GM10266 (cell line): Measurements from ENCODE around the gene TPT1.
A peak's percentile ranks its signal among the peaks of the same experiment; 100 is the strongest.

ENCODE experiments used
- DNase-seq: peaks from one replicate; pipeline ENCODE4 v3.0.0; 2012; ENCODE audit errors: extremely low spot score
- TF ChIP-seq, protein P1 (sequence below): IDR thresholded peaks from 2 replicates; pipeline ENCODE4 v1.5.1; 2012; ENCODE audit warnings: mild to moderate bottlenecking, low read depth; ENCODE audit not compliant: control insufficient read depth, insufficient read depth; ENCODE audit errors: missing control alignments

The TPT1 gene

GRCh38 chr13:45369116-45369515, 28.1 kb upstream of the TPT1 start:
- DNase-seq = no peak
- TF ChIP-seq, protein P1, sequence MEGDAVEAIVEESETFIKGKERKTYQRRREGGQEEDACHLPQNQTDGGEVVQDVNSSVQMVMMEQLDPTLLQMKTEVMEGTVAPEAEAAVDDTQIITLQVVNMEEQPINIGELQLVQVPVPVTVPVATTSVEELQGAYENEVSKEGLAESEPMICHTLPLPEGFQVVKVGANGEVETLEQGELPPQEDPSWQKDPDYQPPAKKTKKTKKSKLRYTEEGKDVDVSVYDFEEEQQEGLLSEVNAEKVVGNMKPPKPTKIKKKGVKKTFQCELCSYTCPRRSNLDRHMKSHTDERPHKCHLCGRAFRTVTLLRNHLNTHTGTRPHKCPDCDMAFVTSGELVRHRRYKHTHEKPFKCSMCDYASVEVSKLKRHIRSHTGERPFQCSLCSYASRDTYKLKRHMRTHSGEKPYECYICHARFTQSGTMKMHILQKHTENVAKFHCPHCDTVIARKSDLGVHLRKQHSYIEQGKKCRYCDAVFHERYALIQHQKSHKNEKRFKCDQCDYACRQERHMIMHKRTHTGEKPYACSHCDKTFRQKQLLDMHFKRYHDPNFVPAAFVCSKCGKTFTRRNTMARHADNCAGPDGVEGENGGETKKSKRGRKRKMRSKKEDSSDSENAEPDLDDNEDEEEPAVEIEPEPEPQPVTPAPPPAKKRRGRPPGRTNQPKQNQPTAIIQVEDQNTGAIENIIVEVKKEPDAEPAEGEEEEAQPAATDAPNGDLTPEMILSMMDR = no peak

DNA sequence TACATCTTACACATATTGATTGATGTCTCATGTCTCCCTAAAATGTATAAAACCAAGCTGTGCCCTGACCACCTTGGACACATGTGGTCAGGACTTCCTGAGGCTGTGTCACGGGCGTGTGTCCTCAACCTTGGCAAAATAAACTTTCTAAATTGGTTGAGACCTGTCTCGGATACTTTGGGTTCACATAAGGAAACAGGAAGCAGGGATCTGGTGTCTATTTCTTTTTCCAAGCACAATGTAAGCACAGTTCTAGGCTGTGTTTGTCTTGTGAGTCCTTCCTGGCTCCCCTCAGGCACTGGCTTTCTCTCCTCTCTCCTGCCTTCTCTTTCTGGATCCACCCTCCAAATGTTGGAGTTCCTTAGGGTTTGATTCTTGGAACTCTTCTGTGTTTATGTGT, 27.6 kb upstream of the TPT1 start:
- TF ChIP-seq, protein P1 = no peak
- no peak for DNase-seq

DNA sequence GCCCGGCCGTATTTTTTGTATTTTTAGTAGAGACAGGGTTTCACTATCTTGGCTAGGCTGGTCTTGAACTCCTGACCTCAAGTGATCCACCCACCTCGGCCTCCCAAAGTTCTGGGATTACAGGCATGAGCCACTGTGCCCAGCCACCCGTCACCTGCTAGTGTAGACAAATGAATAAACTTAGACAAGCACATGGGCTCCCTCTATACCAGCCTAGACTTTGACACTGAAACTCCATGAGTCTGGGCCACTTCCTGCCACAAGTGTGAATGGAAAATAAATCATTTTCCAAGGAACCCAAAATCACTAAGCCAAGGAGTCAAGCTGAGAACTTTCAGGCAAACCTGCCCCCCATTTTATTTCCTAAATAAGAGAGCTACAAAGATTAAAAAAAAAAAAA, 27.0 kb upstream of the TPT1 start:
- TF ChIP-seq, protein P1 = no peak
- no peak for DNase-seq

- TF ChIP-seq, protein P1 = no peak
- DNase-seq = peak; percentile 84
These were observed 26.4 kb upstream of the TPT1 start for GRCh38 chr13:45367358-45367757.

DNA sequence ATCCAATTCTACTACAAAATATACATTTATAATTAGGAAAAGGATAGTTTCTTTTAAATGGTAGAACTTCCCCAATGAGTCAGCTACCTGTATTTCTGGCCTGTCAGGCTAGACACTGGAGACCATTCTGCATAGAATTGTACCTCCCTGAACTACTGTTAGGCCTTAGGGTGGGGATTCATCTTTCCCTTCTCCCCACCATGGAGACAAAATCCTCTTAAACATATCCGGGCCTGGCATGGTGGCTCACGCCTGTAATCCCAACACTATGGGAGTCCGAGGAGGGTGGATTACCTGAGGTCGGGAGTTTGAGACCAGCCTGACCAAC, 24.5 kb upstream of the TPT1 start:
- DNase-seq = no peak
- TF ChIP-seq, protein P1 = no peak

- DNase-seq = no peak
- TF ChIP-seq, protein P1 = no peak
These were observed 24.0 kb upstream of the TPT1 start for GRCh38 chr13:45364876-45365557.

GRCh38 chr13:45362939-45363338, 22.0 kb upstream of the TPT1 start:
- DNase-seq = no peak
- TF ChIP-seq, protein P1 = no peak
